Activated T-cell treated with anti-CD3 and anti-CD28 coated beads for 48 hours (primary cell): Measurements from ENCODE around the gene EPN1.

ENCODE experiments used
- DNase-seq: peaks from one replicate; pipeline ENCODE4 v3.0.0-alpha.2; 2020; ENCODE audit warnings: low read depth

EPN1 gene

GRCh38 chr19:55646889-55647731 lies 27.9 kb upstream of the EPN1 start:
- DNase-seq = no peak

DNA sequence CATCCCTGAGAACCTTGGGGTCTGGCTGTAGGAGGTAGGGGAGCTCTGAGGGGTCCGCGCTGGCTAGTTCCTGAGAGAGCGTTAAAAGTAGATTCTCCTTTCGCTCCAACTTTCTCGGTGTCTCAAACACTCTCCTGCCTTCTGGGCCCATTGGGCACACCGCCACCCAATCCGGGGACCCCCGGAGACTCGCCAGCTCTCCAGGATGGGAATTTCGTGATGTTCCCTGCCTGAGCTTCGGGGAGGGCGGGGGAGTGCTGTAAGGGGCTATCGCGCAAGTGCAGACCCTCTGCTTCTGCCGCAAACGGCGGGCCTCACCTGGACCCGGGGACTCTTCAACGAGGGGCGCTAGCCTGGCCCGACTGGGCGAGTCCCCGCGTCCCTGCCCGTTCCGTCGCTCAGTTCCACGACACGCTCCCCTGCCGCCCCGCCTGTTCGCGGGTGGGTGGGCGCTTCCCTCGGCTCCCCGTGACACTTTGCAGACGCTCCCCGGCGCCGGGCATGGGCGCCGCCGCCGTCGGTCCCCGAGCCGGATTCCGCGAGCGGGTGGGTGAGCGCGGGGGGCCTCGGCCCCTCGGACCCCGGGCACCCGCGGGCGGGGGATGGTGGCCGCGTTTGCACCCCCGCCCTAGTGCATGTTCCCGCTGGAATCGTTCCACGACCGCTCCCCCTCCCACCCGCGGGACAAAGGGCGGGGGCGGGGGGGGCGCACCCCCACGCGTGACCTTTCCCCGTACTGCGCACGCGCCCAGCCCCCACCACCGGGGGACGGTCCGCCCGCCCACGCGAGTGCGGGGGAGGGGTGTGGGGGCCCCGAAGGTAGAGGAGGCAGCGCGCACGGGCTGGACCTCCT lies 27.1 kb upstream of the EPN1 start, which contains the start of gene CCDC106:
CCDC106 (plus strand) TSS at position 481 of the 853 bp plus-strand sequence. CDS start 835 bp downstream, outside the sequence.
- DNase-seq = peak; percentile 27

- no peak for DNase-seq
These were observed 26.3 kb upstream of the EPN1 start for GRCh38 chr19:55648585-55649267.

DNA sequence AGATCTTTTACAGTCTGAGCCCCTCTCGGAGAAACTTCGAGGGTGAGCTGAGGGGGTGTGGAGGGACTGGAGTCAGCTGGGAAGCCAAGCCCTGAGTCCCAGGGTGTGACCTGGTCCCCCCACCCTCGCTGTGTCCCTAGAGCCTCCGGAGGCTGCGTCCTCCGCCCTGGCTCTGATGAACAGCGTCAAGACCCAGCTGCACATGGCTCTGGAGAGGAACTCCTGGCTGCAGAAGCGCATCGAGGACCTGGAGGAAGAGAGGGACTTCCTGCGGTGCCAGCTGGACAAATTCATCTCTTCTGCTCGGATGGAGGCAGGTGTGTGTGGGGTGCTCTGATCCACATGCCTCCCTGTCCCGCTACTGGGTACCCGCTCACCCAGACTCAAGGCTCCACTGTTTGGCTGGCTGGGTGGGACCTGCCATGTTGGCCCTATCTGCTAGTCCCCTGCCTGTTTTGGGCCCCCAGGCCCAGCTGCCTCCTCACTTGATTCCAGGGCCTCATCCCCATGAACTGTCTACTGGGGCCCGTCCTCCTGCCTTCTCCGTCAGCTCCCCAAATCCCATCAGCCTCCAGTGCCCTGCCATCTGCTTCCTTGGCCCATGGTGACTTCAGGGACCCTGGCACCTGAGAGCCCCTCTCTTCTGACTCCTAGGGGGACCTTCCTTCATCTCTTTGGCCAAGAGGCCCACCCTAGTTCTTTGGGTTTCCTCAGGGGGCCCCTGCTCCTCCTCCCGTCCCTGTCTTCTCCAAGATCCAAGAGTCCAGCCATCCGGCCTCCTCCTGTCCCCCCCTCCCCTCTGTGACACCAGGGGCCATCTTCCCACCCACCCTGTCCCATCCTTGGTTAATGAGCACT lies 25.5 kb upstream of the EPN1 start:
- no peak for DNase-seq

GRCh38 chr19:55650126-55650557 lies 24.9 kb upstream of the EPN1 start:
- DNase-seq = no peak

DNA sequence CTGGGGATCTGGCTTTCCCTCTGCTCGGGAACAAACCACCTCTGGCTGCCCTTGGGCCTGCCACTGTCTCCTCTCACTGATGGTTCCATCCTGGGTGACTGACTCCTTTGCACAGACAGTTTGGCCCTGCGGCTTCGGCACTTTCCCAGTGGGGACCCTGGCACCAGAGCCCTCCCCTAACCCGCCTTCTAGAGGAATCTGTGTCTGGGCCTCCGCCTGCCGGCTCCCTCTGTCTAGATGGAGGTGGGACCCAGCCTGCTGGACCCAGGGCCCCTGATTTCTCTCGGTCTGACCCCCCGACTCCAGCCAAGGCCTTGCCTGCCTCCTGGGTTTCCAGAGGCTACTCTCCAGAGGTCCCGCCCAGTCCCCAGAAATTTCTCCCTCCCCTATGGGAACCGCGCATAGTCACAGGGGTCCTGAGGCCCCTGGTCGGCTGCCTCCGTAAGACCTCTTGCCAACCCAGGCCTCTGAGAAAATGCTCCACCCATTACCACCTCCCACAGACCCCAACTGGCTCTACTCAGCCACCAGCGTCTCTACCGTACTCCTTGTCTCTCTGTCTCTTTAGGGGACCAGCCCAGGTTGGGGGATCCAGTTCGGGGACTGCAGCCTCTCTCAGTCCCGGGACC lies 24.3 kb upstream of the EPN1 start:
- DNase-seq = no peak

GRCh38 chr19:55651236-55651635 lies 23.8 kb upstream of the EPN1 start:
- DNase-seq = no peak

DNA sequence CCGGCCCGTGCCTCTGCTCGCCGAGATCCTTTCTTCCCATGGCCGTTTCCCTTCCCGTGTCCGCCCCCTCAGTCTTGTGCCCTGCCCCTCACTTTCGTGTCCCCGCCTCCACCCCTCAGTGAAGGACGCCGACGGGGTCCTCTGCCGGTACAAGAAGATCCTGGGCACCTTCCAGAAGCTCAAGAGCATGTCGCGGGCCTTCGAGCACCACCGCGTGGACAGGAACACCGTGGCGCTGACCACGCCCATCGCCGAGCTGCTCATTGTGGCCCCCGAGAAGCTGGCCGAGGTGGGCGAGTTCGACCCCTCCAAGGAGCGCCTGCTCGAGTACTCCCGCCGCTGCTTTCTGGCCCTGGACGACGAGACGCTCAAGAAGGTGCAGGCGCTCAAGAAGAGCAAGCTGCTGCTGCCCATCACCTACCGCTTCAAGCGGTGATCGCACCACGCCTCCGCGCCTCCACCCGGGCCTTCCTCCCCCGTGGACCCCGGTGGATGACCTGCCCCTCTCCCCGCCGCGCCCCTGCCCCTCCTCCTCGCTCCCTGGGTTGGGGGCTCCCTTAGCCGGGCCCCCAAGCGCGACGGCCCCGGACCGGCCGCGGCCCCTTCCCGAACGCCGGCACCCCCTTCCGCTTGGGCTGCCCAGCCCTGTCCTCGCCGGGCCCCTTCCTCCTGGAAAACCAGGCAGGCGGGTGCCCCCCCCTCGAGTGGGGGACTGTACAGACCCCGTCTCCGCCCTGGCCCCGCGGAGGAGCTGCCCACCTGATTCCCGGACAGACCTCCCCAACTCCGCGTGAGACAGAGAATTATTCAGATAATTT lies 22.5 kb upstream of the EPN1 start:
- no peak for DNase-seq

- peak; percentile 93 for DNase-seq
These were observed 21.2 kb upstream of the EPN1 start for GRCh38 chr19:55653651-55654322.

GRCh38 chr19:55654323-55654867 lies 20.6 kb upstream of the EPN1 start:
- peak; percentile 98 for DNase-seq

DNA sequence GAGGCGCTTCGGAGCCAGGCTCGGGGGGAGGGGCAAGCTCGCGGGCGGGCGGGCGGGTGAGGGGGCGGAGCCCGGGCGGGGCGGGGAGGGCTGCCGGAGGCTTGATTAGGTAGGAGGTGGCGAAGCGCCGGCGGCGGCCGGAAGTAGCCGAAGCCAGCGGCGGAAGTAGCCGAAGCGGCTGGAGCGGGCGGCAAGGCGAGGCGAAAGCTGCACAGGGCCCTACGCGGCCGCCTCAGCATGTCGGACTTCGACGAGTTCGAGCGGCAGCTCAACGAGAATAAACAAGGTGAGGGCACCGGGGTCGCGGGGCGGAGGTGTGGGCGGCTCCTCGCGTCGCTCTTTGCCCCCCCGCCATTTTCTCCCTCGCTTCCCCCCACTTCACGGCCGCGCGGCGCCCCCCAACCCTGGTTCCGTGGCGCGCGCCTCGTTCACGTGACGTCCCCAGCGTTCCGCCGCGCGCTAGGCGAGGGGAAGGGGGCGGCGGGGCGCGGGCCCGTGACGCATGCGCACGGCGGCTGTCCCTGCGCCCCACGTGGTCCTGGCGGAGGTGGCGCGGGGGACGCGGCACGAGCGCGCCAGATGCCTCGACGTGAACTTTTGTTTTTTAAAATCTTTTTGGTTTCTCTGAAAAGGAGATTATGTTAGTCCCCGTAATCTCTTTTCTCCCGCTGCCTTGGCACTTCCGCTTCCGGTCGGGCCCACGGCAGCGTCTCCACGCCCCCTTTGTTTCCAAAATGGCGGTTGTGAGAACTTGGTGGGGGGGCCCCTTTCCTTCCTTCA lies 20.0 kb upstream of the EPN1 start, which contains the start of gene U2AF2:
U2AF2 (plus strand) TSS at position 168 of the 780 bp plus-strand sequence; CDS start at position 238, 70 bp downstream.
- DNase-seq = peak; percentile 95

- DNase-seq = no peak
These were observed 19.4 kb upstream of the EPN1 start for GRCh38 chr19:55655648-55656040.

DNA sequence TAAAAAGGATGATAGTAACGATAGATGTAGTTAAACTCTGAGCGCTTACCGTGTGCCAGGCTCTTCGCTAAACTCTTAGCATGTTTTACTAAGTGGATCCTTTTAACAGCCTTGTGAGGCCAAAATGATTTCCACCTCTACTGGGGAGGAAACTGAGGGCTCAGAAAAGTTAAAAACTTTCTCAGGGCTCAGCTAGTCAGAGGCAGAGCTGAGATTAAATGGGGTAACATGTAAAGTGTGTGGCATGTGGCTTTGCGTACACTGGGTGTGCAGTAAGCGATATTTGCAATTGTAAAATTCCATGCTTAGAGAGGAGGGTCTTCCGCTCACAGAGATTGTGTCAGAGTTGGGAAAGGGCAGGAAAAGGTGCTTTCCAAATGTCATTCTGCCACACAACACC lies 18.5 kb upstream of the EPN1 start:
- no peak for DNase-seq

DNA sequence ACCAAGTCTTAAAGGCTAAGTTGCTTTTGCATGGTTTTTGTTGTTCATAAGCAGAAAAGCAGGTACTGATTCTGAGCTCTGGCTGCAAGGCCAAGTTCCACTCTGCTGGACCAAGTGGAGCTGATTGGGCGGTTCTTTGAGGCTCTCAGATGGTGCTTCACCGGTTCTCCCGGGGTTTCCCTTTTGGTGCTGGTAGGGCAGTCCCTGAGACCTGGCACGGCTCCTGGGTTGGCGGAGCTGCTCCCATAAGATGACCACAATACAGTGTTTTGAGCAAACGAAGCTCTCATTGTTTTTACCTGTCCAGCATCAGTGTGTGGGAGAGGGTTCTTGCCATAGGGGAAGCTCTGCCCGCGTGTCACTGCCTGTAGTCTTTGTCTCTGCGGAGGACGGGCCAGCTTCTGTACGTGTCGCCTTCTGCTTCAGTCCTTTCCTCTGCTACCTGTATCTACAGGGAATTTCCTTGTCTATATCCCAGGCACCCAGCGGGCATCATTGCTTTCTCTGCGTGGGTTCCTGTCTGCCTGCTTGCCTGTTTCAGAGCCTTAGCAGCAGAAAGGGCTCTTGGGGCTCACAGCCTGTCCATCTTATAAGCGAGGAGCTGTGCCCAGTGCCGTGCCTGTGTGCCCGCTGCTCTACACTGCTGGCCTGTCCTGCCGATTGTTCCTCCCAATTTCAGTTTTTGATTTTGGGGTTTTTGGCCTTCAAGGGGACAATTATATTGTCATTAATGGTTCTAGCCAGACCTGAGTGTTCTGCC lies 17.9 kb upstream of the EPN1 start:
- DNase-seq = no peak

GRCh38 chr19:55658846-55659459 lies 16.1 kb upstream of the EPN1 start:
- no peak for DNase-seq

GRCh38 chr19:55659822-55660221 lies 15.2 kb upstream of the EPN1 start:
- no peak for DNase-seq

GRCh38 chr19:55660404-55660803 lies 14.6 kb upstream of the EPN1 start:
- DNase-seq = no peak
